AG04450 (cell line): Measurements from ENCODE around the gene SPRED2. TPM values are rescaled to one million over a fixed set of nuclear protein-coding genes. Genes with fewer than 3 reads are reported as not detected.

Experiments used
- CTCF ChIA-PET: fragments of 300-600, 350-600 bp; formaldehyde crosslinking; extraction: SDS; loops from one replicate; lab custom pipeline; 2022; ENCODE audit warnings: antibody characterized with exemption, inconsistent platforms; lab: Charles Lee
- POLR2A ChIA-PET: fragments of 350-600 bp; formaldehyde crosslinking; extraction: SDS; loops from one replicate; lab custom pipeline; 2021; ENCODE audit warnings: antibody characterized with exemption, inconsistent platforms; lab: Yijun Ruan, JAX
- DNase-seq: peaks from one replicate; pipeline ENCODE4 v3.0.0-alpha.2; 2011; ENCODE audit warnings: low read depth, low spot score
- H3K27ac ChIP-seq: one replicate; pipeline ENCODE4 v1.5.1; 2012; ENCODE audit warnings: low read depth, low read length, control low read depth
- H3K27me3 ChIP-seq: one replicate; pipeline ENCODE4 v1.6.0; 2012; ENCODE audit warnings: low read length; ENCODE audit not compliant: control insufficient read depth, insufficient read depth
- H3K4me3 ChIP-seq: 2 replicates; pipeline ENCODE4 v1.5.1; 2011; ENCODE audit warnings: mild to moderate bottlenecking, low read depth, low read length, control low read depth
- H3K9me3 ChIP-seq: 2 replicates; pipeline ENCODE4 v1.5.1; 2012; ENCODE audit warnings: low read length; ENCODE audit not compliant: control insufficient read depth, insufficient read depth
- polyA plus RNA-seq: library from polyadenylated mRNA; depleted of rRNA; stranded (reverse); fragments of >200 nt; gene quantifications from 2 replicates; pipeline ENCODE4 v1.2.3, GENCODE V29; 2011; rRNA removed
- TF ChIP-seq, protein P1 (sequence below): IDR thresholded peaks from 2 replicates; pipeline ENCODE4 v1.5.1; 2011; ENCODE audit warnings: low read depth, low read length, control low read depth, inconsistent platforms

The SPRED2 gene
- polyA plus RNA-seq, 1 experiment = 18.6 TPM

DNA sequence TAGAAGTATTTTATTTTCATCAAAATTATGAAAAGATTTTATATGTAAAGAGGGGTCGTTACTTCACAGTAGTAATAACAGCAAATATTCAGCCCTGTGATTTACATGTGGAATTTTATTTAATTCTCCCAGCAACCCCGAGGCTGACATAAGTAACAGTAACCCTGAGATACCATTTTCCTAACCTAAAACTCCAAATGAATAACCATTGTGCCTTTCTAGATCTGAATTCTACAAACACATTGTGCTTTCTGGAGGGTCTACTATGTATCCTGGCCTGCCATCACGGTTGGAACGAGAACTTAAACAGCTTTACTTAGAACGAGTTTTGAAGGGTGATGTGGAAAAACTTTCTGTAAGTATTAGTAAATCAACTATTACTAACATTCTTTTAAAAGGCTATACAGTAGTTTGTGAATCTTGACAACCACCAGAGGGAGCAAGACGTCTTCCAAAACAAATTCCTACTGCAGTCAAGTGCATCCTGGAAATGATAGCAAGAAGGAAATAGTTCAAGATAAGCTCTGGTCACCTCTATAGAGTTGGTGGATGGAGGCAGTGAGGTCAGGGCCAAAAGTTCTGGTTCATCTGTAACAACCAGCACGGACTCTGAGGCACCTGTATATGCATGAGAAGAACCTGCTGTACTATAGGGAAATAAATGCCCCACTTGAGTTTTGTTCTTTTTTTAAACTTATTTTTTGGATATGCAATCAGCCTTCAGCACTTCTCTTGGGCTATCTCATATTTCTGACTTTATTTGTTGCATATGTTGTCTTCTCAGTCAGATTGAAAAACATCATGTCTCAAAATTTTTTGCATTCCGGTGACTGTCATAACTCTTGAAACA lies 167.4 kb downstream of the SPRED2 start:
- Histone ChIP-seq H3K27ac (no peak overlapping the region), H3K4me3 (no peak overlapping the region), H3K9me3 (no peaks in the 10 kb centered on the region), H3K27me3 (no peaks in the 10 kb centered on the region)
- peak; percentile 79 for DNase-seq
- POLR2A ChIA-PET = no interaction called here
- CTCF ChIA-PET = interaction anchor here (0.6 to 6.1 kb wide), 43 partner anchors 10 to 311 kb away, joined by 3 to 45 read pairs (median 5); partner anchors contain the start of gene SPRED2
- TF ChIP-seq, protein P1, sequence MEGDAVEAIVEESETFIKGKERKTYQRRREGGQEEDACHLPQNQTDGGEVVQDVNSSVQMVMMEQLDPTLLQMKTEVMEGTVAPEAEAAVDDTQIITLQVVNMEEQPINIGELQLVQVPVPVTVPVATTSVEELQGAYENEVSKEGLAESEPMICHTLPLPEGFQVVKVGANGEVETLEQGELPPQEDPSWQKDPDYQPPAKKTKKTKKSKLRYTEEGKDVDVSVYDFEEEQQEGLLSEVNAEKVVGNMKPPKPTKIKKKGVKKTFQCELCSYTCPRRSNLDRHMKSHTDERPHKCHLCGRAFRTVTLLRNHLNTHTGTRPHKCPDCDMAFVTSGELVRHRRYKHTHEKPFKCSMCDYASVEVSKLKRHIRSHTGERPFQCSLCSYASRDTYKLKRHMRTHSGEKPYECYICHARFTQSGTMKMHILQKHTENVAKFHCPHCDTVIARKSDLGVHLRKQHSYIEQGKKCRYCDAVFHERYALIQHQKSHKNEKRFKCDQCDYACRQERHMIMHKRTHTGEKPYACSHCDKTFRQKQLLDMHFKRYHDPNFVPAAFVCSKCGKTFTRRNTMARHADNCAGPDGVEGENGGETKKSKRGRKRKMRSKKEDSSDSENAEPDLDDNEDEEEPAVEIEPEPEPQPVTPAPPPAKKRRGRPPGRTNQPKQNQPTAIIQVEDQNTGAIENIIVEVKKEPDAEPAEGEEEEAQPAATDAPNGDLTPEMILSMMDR = peak; percentile 72

DNA sequence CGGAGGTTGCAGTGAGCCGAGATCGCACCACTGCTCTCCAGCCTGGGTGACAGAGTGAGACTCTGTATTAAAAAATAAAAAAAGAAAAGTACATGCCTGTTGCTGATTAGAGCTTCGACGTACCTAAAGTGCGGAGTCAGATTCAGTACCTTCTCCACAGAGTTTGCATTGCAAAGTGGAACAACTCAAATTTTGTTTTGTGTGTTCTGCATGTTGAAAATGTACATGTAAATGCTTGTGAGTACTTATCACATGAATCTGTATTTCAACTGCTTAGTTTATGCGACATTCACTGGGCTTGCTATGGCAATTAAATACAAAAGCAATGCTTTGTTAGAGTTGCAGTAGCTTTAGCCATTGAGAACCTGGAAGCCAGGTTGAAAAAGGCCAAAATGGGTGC lies 168.4 kb downstream of the SPRED2 start:
- no peak for DNase-seq
- CTCF ChIA-PET = interaction anchor here (0.5 to 6.1 kb wide), 7 partner anchors 40 to 310 kb away, joined by 3 to 44 read pairs (median 6); no protein-coding TSS in a partner anchor
- TF ChIP-seq, protein P1 = no peak
- no peaks in the 10 kb centered on the region for H3K9me3 ChIP-seq
- no peak overlapping the region for H3K27ac ChIP-seq
- H3K27me3 ChIP-seq = no peaks in the 10 kb centered on the region
- H3K4me3 ChIP-seq = no peak overlapping the region
- POLR2A ChIA-PET = no interaction called here

DNA sequence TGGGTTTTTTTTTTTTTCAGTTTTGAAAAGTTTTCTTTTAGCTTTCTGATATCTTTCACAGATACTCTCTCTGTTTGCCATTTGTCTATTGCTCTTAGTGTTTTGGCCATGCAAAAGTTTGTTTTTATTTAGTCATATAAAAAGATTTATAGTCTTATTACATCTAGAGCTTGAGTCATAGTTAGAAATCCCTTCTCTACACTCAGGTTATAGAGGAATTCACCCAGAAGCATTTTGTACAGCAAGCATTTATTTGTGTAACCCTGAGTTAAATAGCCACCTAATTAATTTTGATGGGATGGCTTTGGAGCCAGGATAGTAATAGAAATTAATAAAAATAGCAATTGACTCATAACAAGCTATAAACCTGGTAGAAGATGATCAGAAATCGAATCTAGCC lies 169.1 kb downstream of the SPRED2 start:
- Histone ChIP-seq H3K27ac (no peak overlapping the region), H3K9me3 (no peaks in the 10 kb centered on the region), H3K4me3 (no peak overlapping the region), H3K27me3 (no peaks in the 10 kb centered on the region)
- CTCF ChIA-PET = interaction anchor here (0.5 to 6.1 kb wide), 8 partner anchors 12 to 310 kb away, joined by 3 to 44 read pairs (median 4); no protein-coding TSS in a partner anchor
- DNase-seq = no peak
- POLR2A ChIA-PET = no interaction called here
- TF ChIP-seq, protein P1 = no peak

DNA sequence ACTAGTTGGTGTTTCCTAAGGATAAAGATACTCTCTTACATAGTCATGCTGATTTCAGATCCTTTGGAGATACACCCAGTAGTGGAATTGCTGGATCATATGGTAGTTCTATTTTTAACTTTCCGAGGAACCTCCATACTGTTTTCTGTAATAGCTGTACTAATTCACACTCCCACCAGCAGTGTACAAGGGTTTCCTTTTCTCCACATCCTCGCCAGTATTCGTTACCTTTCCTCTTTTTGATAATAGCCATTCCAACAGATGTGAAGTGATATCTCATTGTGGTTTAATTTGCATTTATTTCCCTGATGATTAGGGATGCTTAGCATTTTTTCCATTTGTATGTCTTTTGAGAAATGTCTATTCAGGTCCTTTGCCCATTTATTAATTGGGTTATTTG lies 170.7 kb downstream of the SPRED2 start:
- no peaks in the 10 kb centered on the region for H3K27me3 ChIP-seq
- no peaks in the 10 kb centered on the region for H3K9me3 ChIP-seq
- no peak overlapping the region for H3K27ac ChIP-seq
- TF ChIP-seq, protein P1 = no peak
- DNase-seq = no peak
- CTCF ChIA-PET = no interaction called here
- no peak overlapping the region for H3K4me3 ChIP-seq
- POLR2A ChIA-PET = no interaction called here

Other genes starting within 250 kb of the SPRED2 start
- gene ACTR2, start 204.8 kb downstream of the SPRED2 start, polyA plus RNA-seq = 199 and 240 TPM in 2 replicates